ENCODE results near the gene YAP1. TPM values are rescaled to one million over a fixed set of nuclear protein-coding genes. Genes with fewer than 3 reads are reported as not detected.

Gene YAP1
- 61.6 and 79.6 TPM in 2 replicates for total RNA-seq (2014; rRNA removed; shearing (Covaris generic))

GRCh38 chr11:102109896-102110760 is at the start of gene YAP1:
YAP1 (plus strand) TSS chr11:102110447; CDS start chr11:102110849, 402 bp downstream.
- DNase-seq (ENCODE audit: low read depth) = peak; percentile 93

GRCh38 chr11:102061276-102061675 is 49.0 kb upstream of the YAP1 start:
- DNase-seq (ENCODE audit: low read depth) = no peak

DNA sequence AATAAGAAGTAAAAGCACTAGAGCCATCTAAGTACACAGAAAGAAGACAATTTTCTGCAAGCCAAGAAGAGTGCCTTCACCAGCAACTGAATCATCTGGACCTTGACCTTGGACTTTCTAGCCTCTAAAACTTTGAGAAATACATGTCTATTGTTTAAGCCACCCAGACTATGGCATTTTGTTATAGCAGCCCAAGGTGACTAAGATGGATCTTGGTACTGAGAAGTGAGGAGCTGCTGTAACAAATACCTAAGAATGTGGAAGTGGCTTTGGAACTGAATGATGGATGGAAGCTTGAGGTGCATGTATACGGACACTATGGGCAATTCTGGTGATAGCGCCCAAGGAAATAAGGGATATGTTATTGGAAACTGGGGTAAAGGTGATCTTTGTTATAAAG is 48.1 kb upstream of the YAP1 start:
- no peak for DNase-seq (ENCODE audit: low read depth)

GRCh38 chr11:102064316-102064715 is 45.9 kb upstream of the YAP1 start:
- no peak for DNase-seq (ENCODE audit: low read depth)

DNA sequence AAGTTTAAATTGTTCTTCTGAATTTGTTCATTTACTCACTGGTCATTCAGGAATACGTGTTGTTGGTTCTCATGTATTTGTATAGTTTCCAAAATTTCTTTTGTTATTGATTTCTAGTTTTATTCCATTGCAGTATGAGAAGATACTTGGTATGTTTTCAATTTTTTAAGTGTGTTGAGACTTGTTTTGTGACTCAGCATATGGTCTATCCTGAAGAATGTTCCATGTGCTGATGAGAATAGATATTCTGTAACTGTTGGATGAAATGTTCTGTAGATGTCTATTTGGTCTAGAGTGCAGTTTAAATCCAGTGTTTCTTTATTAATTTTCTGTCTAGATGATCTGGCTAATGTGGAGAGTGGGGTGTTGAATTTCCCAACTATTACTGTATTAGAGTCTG is 39.5 kb upstream of the YAP1 start:
- DNase-seq (ENCODE audit: low read depth) = no peak

GRCh38 chr11:102071497-102072472 is 38.5 kb upstream of the YAP1 start:
- DNase-seq (ENCODE audit: low read depth) = no peak

GRCh38 chr11:102073253-102073652 is 37.0 kb upstream of the YAP1 start:
- no peak for DNase-seq (ENCODE audit: low read depth)

GRCh38 chr11:102079625-102080024 is 30.6 kb upstream of the YAP1 start:
- DNase-seq (ENCODE audit: low read depth) = no peak

DNA sequence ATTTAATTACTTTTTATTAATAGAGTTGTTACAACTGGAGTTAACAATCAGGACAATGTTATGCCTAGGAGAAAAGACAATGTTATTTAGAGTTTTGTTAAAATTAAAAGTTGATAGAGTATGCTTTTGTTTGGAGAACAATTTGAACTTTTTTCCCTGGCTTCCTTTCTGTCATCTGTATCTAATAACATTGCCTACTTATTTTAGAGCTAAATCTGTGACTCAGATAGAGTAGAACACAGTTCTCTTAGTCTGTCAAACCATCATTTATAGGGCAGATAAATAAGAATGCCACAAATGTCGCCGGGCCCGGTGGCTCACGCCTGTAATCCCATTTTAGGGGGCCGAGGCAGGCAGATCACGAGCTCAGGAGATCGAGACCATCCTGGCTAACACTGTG is 28.9 kb upstream of the YAP1 start:
- DNase-seq (ENCODE audit: low read depth) = no peak

DNA sequence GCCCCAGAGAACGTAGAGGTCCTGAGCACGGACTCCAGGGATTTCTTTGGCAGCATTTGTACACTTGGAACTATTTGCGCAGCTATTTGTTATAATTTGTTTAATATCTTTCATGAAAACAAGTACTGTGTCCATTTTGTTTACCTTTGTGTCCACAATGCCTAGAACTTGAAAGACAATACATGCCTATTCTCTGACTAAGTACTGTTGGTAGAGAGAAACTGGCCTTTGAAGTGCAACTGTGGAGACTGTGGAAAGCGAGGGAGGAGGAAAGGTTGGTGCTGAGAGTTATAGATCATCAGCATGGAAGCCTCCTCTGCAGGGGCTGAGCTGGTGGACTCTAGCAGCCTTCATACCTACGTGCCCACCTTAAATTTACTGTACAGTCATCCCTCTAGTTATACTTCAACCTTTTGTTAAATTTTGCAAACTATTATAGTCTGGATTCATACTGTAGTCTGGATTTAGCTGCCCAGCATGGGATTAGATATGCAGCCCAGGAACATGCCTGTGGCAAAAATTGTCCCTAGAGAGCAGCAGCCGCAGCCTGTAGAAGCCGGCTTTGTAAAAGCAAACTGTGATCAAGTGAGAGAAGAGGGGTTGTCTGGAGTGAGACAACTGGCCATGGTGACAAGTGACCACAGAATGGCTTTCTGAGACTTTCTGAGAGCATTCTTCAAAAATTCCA is 24.2 kb upstream of the YAP1 start:
- DNase-seq (ENCODE audit: low read depth) = peak; percentile 39

DNA sequence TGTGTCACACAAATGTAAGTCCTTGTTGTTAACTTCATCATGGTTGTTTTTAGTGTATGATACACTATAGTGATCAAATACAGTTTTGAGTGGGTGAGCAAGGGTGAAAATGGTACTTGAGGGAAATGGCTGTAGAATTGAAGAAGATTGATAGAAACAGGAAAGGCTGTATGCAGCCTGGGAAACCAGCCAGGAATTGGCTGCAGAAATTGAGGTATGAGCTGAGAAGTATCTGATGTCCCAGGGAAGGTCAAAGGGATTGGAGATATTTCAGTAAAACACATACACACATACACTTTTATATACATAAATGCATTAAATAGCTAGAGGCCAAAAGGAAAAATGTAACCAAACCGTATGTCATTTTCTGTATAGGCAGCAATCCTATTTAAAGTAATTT is 13.1 kb upstream of the YAP1 start:
- DNase-seq (ENCODE audit: low read depth) = no peak

- DNase-seq (ENCODE audit: low read depth) = no peak
Measured at GRCh38 chr11:102099755-102100154, 10.5 kb upstream of the YAP1 start.

DNA sequence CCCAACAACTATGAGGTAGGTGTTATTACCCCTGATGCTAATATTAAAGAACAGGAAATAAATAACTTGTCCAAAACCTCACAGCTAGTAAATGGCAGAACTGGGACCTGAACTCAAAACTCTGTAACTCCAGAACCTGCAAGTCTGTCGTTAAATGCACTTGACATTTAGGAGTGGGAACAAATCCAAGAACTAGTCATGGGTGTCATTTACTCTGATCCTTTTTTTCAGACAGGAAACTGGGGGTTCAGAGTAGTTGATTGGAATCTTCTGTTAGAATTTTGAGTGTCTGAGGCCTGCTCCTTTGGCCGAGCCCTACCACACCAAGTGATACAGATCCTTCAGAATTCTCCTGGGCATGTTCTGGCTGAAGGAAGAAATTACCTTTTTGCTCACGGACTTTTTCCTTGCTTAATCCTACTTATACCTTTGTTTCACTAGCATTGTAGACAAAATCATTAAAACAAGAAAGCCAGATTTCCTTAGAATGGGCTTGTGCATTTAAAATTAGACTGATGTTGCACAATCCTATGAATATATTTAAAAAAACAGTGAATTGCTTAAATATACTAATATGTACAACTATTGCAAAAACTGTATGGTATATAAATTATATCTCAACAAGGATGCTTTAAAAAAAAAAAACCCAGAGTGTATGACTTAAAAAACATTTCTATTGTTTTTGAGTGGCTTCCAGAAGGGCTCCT is 1.4 kb upstream of the YAP1 start:
- DNase-seq (ENCODE audit: low read depth) = peak; percentile 15

GRCh38 chr11:102110761-102111010 is 439 bp downstream of the YAP1 start:
- no peak for DNase-seq (ENCODE audit: low read depth)

- peak; percentile 75 for DNase-seq (ENCODE audit: low read depth)
Measured at GRCh38 chr11:102111011-102111786, 952 bp downstream of the YAP1 start.

- DNase-seq (ENCODE audit: low read depth) = peak; percentile 94
Measured at GRCh38 chr11:102111787-102112508, 1.7 kb downstream of the YAP1 start.

DNA sequence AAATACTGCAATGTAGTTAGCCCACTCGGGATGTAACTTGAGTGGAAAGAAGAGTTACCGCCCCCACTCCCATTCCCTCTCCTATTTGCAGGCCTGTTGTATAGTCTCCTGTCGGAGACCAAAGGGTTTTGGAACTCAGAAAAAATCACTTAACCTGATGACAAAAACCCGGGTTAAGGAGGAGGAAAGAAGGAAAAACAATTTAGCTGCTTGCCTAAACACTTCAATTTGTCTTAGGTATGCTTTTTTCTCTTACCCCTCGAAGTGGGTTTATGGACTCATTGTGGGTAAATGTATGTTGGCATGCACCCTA is 2.2 kb downstream of the YAP1 start:
- DNase-seq (ENCODE audit: low read depth) = peak; percentile 25

DNA sequence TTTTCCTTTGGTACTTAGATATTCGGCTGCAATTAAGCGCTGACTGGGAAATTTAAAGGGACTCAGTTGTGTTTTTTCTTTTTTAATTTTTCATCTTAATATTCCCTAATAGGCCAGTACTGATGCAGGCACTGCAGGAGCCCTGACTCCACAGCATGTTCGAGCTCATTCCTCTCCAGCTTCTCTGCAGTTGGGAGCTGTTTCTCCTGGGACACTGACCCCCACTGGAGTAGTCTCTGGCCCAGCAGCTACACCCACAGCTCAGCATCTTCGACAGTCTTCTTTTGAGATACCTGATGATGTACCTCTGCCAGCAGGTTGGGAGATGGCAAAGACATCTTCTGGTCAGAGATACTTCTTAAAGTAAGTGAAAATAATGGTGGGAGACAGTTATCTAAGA is 3.8 kb downstream of the YAP1 start:
- DNase-seq (ENCODE audit: low read depth) = no peak

DNA sequence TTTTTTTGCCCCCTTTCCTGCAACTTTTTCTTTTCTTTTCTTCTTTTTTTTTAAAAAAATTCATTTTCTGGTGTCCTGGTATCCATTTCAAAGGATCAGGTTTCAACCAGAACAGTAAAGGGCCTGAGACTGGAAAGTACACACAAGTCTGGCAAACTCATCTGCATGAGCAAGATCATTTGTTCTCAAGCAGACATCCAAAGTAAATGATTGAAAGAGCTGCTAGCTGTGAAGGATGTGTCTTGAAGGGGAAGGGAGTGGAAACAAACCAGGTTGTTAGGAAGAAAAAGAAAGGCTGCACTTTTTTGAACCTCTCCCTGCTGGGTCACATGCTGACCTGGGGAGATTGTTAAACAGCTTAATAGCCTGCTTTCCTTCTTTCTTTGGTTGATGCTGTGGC is 5.3 kb downstream of the YAP1 start:
- DNase-seq (ENCODE audit: low read depth) = peak; percentile 55
